ENCODE results near the gene CEP63. TPM values are rescaled to one million over a fixed set of nuclear protein-coding genes. Genes with fewer than 3 reads are reported as not detected.

CEP63 gene
- polyA plus RNA-seq, 1 donor from 2014 or later = 14.1 TPM

- Histone ChIP-seq H3K4me3 (ENCODE audit: low read length) (no peak overlapping the region), H3F3A (ENCODE audit: insufficient read depth, low read length, poor library complexity, severe bottlenecking) (no peaks in the 10 kb centered on the region), H3K9me2 (ENCODE audit: insufficient read depth, low read length) (no peaks in the 10 kb centered on the region), H4K20me1 (ENCODE audit: insufficient read depth) (no peaks in the 10 kb centered on the region), H3K36me3 (ENCODE audit: insufficient read depth, low read length) (no peaks in the 10 kb centered on the region), H3K27ac (ENCODE audit: low read length) (no peak overlapping the region), H3K4me2 (ENCODE audit: low read length) (no peak overlapping the region), H3K27me3 (ENCODE audit: insufficient read depth, low read depth, low read length) (no peaks in the 10 kb centered on the region), H3K79me2 (replicated peaks; ENCODE audit: insufficient read depth, low read length) (no peaks in the 10 kb centered on the region), H3K9ac (ENCODE audit: low read length) (no peak overlapping the region), H3K9me3 (ENCODE audit: low read length) (peaks cover 7% of the 10 kb centered on the region), H2AFZ (ENCODE audit: low read depth, low read length) (no peak overlapping the region)
- no peak for TF ChIP-seq POLR2AphosphoS5 (IDR thresholded peaks at IDR 0.05)
- TF ChIP-seq TAF1 (IDR thresholded peaks at IDR 0.05; ENCODE audit: low read depth) = no peak
- TF ChIP-seq EP300 (conservative IDR thresholded peaks at IDR 0.05; ENCODE audit: poor library complexity, severe bottlenecking) = no peak
- TF ChIP-seq MXI1 (conservative IDR thresholded peaks at IDR 0.05; ENCODE audit: poor library complexity, severe bottlenecking) = no peak
- no peak for TF ChIP-seq RAD21 (conservative IDR thresholded peaks at IDR 0.05)
- TF ChIP-seq REST (IDR thresholded peaks at IDR 0.05; ENCODE audit: borderline replicate concordance) = no peak
- no peak for TF ChIP-seq SMC3 (conservative IDR thresholded peaks at IDR 0.05; ENCODE audit: poor library complexity)
- TF ChIP-seq EZH2 (IDR thresholded peaks at IDR 0.05; ENCODE audit: borderline replicate concordance, insufficient read depth, low read length, poor library complexity, severe bottlenecking) = no peak
- TF ChIP-seq CTCF (IDR thresholded peaks at IDR 0.05; ENCODE audit: poor library complexity, severe bottlenecking) = no peak
These were observed 39.1 kb upstream of the CEP63 start for GRCh38 chr3:134446800-134447199.

- H3K9me2 ChIP-seq (ENCODE audit: insufficient read depth, low read length) = no peaks in the 10 kb centered on the region
- H3K4me2 ChIP-seq (ENCODE audit: low read length) = no peak overlapping the region
- TF ChIP-seq MXI1 (conservative IDR thresholded peaks at IDR 0.05; ENCODE audit: poor library complexity, severe bottlenecking) = no peak
- TF ChIP-seq EP300 (conservative IDR thresholded peaks at IDR 0.05; ENCODE audit: poor library complexity, severe bottlenecking) = no peak
- TF ChIP-seq CTCF (IDR thresholded peaks at IDR 0.05; ENCODE audit: poor library complexity, severe bottlenecking) = no peak
- no peak for TF ChIP-seq EZH2 (IDR thresholded peaks at IDR 0.05; ENCODE audit: borderline replicate concordance, insufficient read depth, low read length, poor library complexity, severe bottlenecking)
- TF ChIP-seq SMC3 (conservative IDR thresholded peaks at IDR 0.05; ENCODE audit: poor library complexity) = no peak
- TF ChIP-seq REST (IDR thresholded peaks at IDR 0.05; ENCODE audit: borderline replicate concordance) = no peak
- no peak for TF ChIP-seq RAD21 (conservative IDR thresholded peaks at IDR 0.05)
- no peak for TF ChIP-seq POLR2AphosphoS5 (IDR thresholded peaks at IDR 0.05)
- TF ChIP-seq TAF1 (IDR thresholded peaks at IDR 0.05; ENCODE audit: low read depth) = no peak
- H4K20me1 ChIP-seq (ENCODE audit: insufficient read depth) = no peaks in the 10 kb centered on the region
- no peaks in the 10 kb centered on the region for H3K27me3 ChIP-seq (ENCODE audit: insufficient read depth, low read depth, low read length)
- H3K36me3 ChIP-seq (ENCODE audit: insufficient read depth, low read length) = no peaks in the 10 kb centered on the region
- no peak overlapping the region for H3K27ac ChIP-seq (ENCODE audit: low read length)
- H3K4me3 ChIP-seq (ENCODE audit: low read length) = no peak overlapping the region
- H2AFZ ChIP-seq (ENCODE audit: low read depth, low read length) = no peak overlapping the region
- no peaks in the 10 kb centered on the region for H3K79me2 ChIP-seq (replicated peaks; ENCODE audit: insufficient read depth, low read length)
- no peaks in the 10 kb centered on the region for H3F3A ChIP-seq (ENCODE audit: insufficient read depth, low read length, poor library complexity, severe bottlenecking)
- no peak overlapping the region for H3K9ac ChIP-seq (ENCODE audit: low read length)
- peaks cover 7% of the 10 kb centered on the region for H3K9me3 ChIP-seq (ENCODE audit: low read length)
These were observed 38.5 kb upstream of the CEP63 start for GRCh38 chr3:134447351-134447750.
